Osteoblast (primary cell): ENCODE results near the gene PCDHGB7. TPM values are rescaled to one million over a fixed set of nuclear protein-coding genes. Genes with fewer than 3 reads are reported as not detected.
A peak's percentile ranks its signal among the peaks of the same experiment; 100 is the strongest.
"Not testable (repeated sequence)": the region's sequence is repeated elsewhere in the genome, so short reads cannot be mapped to it uniquely, and the experiment has no call there.

Experiments
- DNase-seq: peaks from one replicate; pipeline ENCODE4 v3.0.0; 2011; ENCODE audit warnings: low spot score, mixed read lengths; ENCODE audit not compliant: insufficient read length; ENCODE audit errors: missing footprints
- H2AFZ ChIP-seq: 2 replicates; pipeline ENCODE4 v1.6.0; 2011; ENCODE audit warnings: mild to moderate bottlenecking, low read length
- H3K27ac ChIP-seq: 2 replicates; pipeline ENCODE4 v1.5.1; 2011; ENCODE audit warnings: mild to moderate bottlenecking, low read depth, low read length, moderate library complexity
- H3K27me3 ChIP-seq: 2 replicates; pipeline ENCODE4 v1.6.0; 2012; ENCODE audit warnings: mild to moderate bottlenecking, control low read depth, inconsistent platforms, low read length, moderate library complexity; ENCODE audit not compliant: insufficient read depth
- H3K36me3 ChIP-seq: 2 replicates; pipeline ENCODE4 v1.5.1; 2011; ENCODE audit warnings: mild to moderate bottlenecking, low read length, control low read depth, moderate library complexity; ENCODE audit not compliant: insufficient read depth
- H3K4me1 ChIP-seq: 2 replicates; pipeline ENCODE4 v1.5.1; 2011; ENCODE audit warnings: mild to moderate bottlenecking, low read length, control low read depth, moderate library complexity; ENCODE audit not compliant: insufficient read depth
- H3K4me2 ChIP-seq: 2 replicates; pipeline ENCODE4 v1.6.0; 2011; ENCODE audit warnings: mild to moderate bottlenecking, low read length; ENCODE audit not compliant: insufficient read depth
- H3K4me3 ChIP-seq: fragments of 200-600 bp; sonication (generic); 3 replicates; pipeline ENCODE4 v1.5.1; 2012; ENCODE audit warnings: mild to moderate bottlenecking, low read length, inconsistent platforms; ENCODE audit not compliant: insufficient read depth
- H3K79me2 ChIP-seq: 2 replicates; pipeline ENCODE4 v1.6.0; 2012; ENCODE audit warnings: mild to moderate bottlenecking, low read length, control low read depth, inconsistent platforms; ENCODE audit not compliant: insufficient read depth
- H3K9me3 ChIP-seq: 2 replicates; pipeline ENCODE4 v1.5.1; 2011; ENCODE audit warnings: low read depth, low read length, control low read depth
- H4K20me1 ChIP-seq: 2 replicates; pipeline ENCODE4 v1.6.0; 2012; ENCODE audit warnings: mild to moderate bottlenecking, low read length, control low read depth; ENCODE audit not compliant: insufficient read depth
- CTCF ChIP-seq: IDR thresholded peaks from 2 replicates; pipeline ENCODE4 v1.5.1; 2011; ENCODE audit warnings: mild to moderate bottlenecking, low read depth, low read length, moderate library complexity; ENCODE audit errors: extremely low read depth
- total RNA-seq: library from RNA; depleted of rRNA; stranded (reverse); fragments of >200 nt; gene quantifications from 2 replicates; pipeline ENCODE4 v1.2.3, GENCODE V29; 2012

Gene PCDHGB7
- total RNA-seq, 1 donor = 18.5 TPM

GRCh38 chr5:141383345-141383744 is 34.1 kb upstream of the PCDHGB7 start:
- Histone ChIP-seq H2AFZ (peak overlapping the region; percentile 58), H3K36me3 (no peaks in the 10 kb centered on the region), H3K4me3 (peak overlapping the region; percentile 71), H3K9me3 (peaks cover 2% of the 10 kb centered on the region), H3K4me1 (no peaks in the 10 kb centered on the region), H3K79me2 (no peaks in the 10 kb centered on the region), H3K4me2 (peak overlapping the region; percentile 77), H3K27me3 (no peaks in the 10 kb centered on the region), H4K20me1 (no peaks in the 10 kb centered on the region), H3K27ac (no peak overlapping the region)
- no peak for TF ChIP-seq CTCF
- DNase-seq = no peak

DNA sequence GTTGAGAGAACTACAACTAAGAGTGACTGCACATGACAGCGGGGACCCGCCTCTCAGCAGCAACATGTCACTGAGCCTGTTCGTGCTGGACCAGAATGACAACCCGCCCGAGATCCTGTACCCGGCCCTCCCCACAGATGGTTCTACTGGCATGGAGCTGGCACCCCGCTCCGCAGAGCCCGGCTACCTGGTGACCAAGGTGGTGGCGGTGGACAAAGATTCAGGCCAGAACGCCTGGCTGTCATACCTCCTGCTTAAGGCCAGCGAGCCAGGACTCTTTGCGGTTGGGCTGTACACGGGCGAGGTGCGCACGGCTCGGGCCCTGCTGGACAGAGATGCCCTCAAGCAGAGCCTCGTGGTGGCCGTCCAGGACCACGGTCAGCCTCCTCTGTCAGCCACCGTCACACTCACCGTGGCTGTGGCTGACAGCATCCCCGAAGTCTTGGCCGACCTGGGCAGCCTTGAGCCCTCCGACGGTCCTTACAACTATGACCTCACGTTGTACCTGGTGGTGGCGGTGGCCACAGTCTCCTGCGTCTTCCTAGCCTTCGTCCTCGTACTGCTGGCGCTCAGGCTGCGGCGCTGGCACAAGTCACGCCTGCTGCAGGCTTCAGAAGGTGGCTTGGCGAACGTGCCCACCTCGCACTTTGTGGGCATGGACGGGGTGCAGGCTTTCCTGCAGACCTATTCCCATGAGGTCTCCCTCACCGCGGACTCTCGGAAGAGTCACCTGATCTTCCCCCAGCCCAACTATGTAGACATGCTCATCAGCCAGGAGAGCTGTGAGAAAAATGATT is 32.8 kb upstream of the PCDHGB7 start:
- no peaks in the 10 kb centered on the region for H4K20me1 ChIP-seq
- H3K27ac ChIP-seq = no peak overlapping the region
- TF ChIP-seq CTCF = no peak
- no peak overlapping the region for H2AFZ ChIP-seq
- H3K4me1 ChIP-seq = no peaks in the 10 kb centered on the region
- no peak overlapping the region for H3K4me3 ChIP-seq
- no peaks in the 10 kb centered on the region for H3K27me3 ChIP-seq
- no peaks in the 10 kb centered on the region for H3K79me2 ChIP-seq
- H3K36me3 ChIP-seq = no peaks in the 10 kb centered on the region
- H3K9me3 ChIP-seq = peaks cover 10% of the 10 kb centered on the region
- no peak for DNase-seq
- H3K4me2 ChIP-seq = no peak overlapping the region

GRCh38 chr5:141387557-141388311 is 29.7 kb upstream of the PCDHGB7 start, which contains the start of gene PCDHGB4:
Gene PCDHGB4 (plus strand): TSS chr5:141387698. CDS start chr5:141387885, 187 bp downstream.
- peak within 1 kb of the TSS; percentile 37 for H3K4me2 ChIP-seq
- not testable (repeated sequence) for H4K20me1 ChIP-seq, H3K36me3 ChIP-seq, H3K27ac ChIP-seq, H3K4me1 ChIP-seq, H3K27me3 ChIP-seq, DNase-seq, H3K79me2 ChIP-seq
- peak; percentile 57 for TF ChIP-seq CTCF
- H2AFZ ChIP-seq = peak within 1 kb of the TSS; percentile 25
- peak within 1 kb of the TSS; percentile 69 for H3K4me3 ChIP-seq
- peaks cover 12% of the 10 kb centered on the region for H3K9me3 ChIP-seq

- Histone ChIP-seq H3K27ac (no peak overlapping the region), H3K27me3 (no peaks in the 10 kb centered on the region), H3K36me3 (peaks cover 4% of the 10 kb centered on the region), H4K20me1 (no peaks in the 10 kb centered on the region), H3K9me3 (peaks cover 18% of the 10 kb centered on the region), H3K79me2 (no peaks in the 10 kb centered on the region), H3K4me1 (no peaks in the 10 kb centered on the region), H2AFZ (no peak overlapping the region), H3K4me3 (peak overlapping the region; percentile 47), H3K4me2 (peak overlapping the region; percentile 20)
- no peak for TF ChIP-seq CTCF
- DNase-seq = no peak
These were observed 28.8 kb upstream of the PCDHGB7 start for GRCh38 chr5:141388661-141389060.
